HG03060 (cell line): Measurements from ENCODE around the gene TRIM39.
A peak's percentile ranks its signal among the peaks of the same experiment; 100 is the strongest.

ENCODE experiments used
- ATAC-seq: cut with Tn5 transposase; IDR thresholded peaks from one replicate; pipeline ENCODE4 v1.9.1; 2021; ENCODE audit warnings: low read depth, moderate number of reproducible peaks; ENCODE audit not compliant: unreplicated experiment

Gene TRIM39

GRCh38 chr6:30325873-30326525, 728 bp upstream of the TRIM39 start:
- peak; percentile 20 for ATAC-seq

- no peak for ATAC-seq
Observed at GRCh38 chr6:30327232-30327746, 562 bp downstream of the TRIM39 start.

- no peak for ATAC-seq
Observed at GRCh38 chr6:30328397-30328796, 1.7 kb downstream of the TRIM39 start.

- ATAC-seq: no peak
Observed at GRCh38 chr6:30329331-30329730, 2.6 kb downstream of the TRIM39 start.

GRCh38 chr6:30331981-30332380, 5.3 kb downstream of the TRIM39 start:
- no peak for ATAC-seq

- no peak for ATAC-seq
Observed at GRCh38 chr6:30334075-30334783, 7.5 kb downstream of the TRIM39 start.

GRCh38 chr6:30340589-30341054, 13.9 kb downstream of the TRIM39 start:
- ATAC-seq: no peak

- no peak for ATAC-seq
Observed at GRCh38 chr6:30341218-30341617, 14.5 kb downstream of the TRIM39 start.

- no peak for ATAC-seq
Observed at GRCh38 chr6:30341728-30342127, 15.0 kb downstream of the TRIM39 start.

GRCh38 chr6:30344191-30344867, 17.6 kb downstream of the TRIM39 start:
- peak; percentile 3 for ATAC-seq

GRCh38 chr6:30344868-30345671, 18.3 kb downstream of the TRIM39 start, which contains the start of gene RPP21:
RPP21 (plus strand) TSS chr6:30345156; CDS start chr6:30345172, 16 bp downstream.
- ATAC-seq: peak; percentile 83

GRCh38 chr6:30345852-30346251, 19.1 kb downstream of the TRIM39 start:
- ATAC-seq: no peak

GRCh38 chr6:30348957-30349356, 22.2 kb downstream of the TRIM39 start:
- ATAC-seq: no peak

GRCh38 chr6:30349421-30350177, 22.9 kb downstream of the TRIM39 start:
- ATAC-seq: no peak

GRCh38 chr6:30350524-30350923, 23.8 kb downstream of the TRIM39 start:
- no peak for ATAC-seq

GRCh38 chr6:30352550-30352949, 25.8 kb downstream of the TRIM39 start:
- no peak for ATAC-seq

GRCh38 chr6:30355281-30355680, 28.6 kb downstream of the TRIM39 start:
- ATAC-seq: no peak

- no peak for ATAC-seq
Observed at GRCh38 chr6:30356536-30356935, 29.8 kb downstream of the TRIM39 start.

- no peak for ATAC-seq
Observed at GRCh38 chr6:30357678-30358540, 31.2 kb downstream of the TRIM39 start.
